ENCODE data around the gene FBXO48.

The FBXO48 gene

GRCh38 chr2:68438455-68439303 lies 28.4 kb downstream of the FBXO48 start:
- DNase-seq (ENCODE audit: low read depth in 1 of 2, low spot score in 1 of 2): no peak

GRCh38 chr2:68436270-68436669 lies 30.8 kb downstream of the FBXO48 start:
- no peak for DNase-seq (ENCODE audit: low read depth in 1 of 2, low spot score in 1 of 2)

- no peak for DNase-seq (ENCODE audit: low read depth in 1 of 2, low spot score in 1 of 2)
Observed at GRCh38 chr2:68435615-68436014, 31.5 kb downstream of the FBXO48 start.

- no peak for DNase-seq (ENCODE audit: low read depth in 1 of 2, low spot score in 1 of 2)
Observed at GRCh38 chr2:68434981-68435380, 32.1 kb downstream of the FBXO48 start.

- DNase-seq (ENCODE audit: low read depth in 1 of 2, low spot score in 1 of 2): no peak
Observed at GRCh38 chr2:68432696-68433658, 34.1 kb downstream of the FBXO48 start.

GRCh38 chr2:68431316-68431972 lies 35.6 kb downstream of the FBXO48 start:
- DNase-seq (ENCODE audit: low read depth in 1 of 2, low spot score in 1 of 2): no peak

- no peak for DNase-seq (ENCODE audit: low read depth in 1 of 2, low spot score in 1 of 2)
Observed at GRCh38 chr2:68429311-68429826, 37.7 kb downstream of the FBXO48 start.

GRCh38 chr2:68428746-68429145 lies 38.3 kb downstream of the FBXO48 start:
- no peak for DNase-seq (ENCODE audit: low read depth in 1 of 2, low spot score in 1 of 2)

- no peak for DNase-seq (ENCODE audit: low read depth in 1 of 2, low spot score in 1 of 2)
Observed at GRCh38 chr2:68428126-68428525, 39.0 kb downstream of the FBXO48 start.

- no peak for DNase-seq (ENCODE audit: low read depth in 1 of 2, low spot score in 1 of 2)
Observed at GRCh38 chr2:68426848-68427579, 40.1 kb downstream of the FBXO48 start.

- DNase-seq (ENCODE audit: low read depth in 1 of 2, low spot score in 1 of 2): no peak
Observed at GRCh38 chr2:68426446-68426845, 40.6 kb downstream of the FBXO48 start.

GRCh38 chr2:68425503-68425902 lies 41.6 kb downstream of the FBXO48 start:
- DNase-seq (ENCODE audit: low read depth in 1 of 2, low spot score in 1 of 2): no peak

- DNase-seq (ENCODE audit: low read depth in 1 of 2, low spot score in 1 of 2): no peak
Observed at GRCh38 chr2:68423966-68424650, 43.0 kb downstream of the FBXO48 start.

- no peak for DNase-seq (ENCODE audit: low read depth in 1 of 2, low spot score in 1 of 2)
Observed at GRCh38 chr2:68420254-68420910, 46.7 kb downstream of the FBXO48 start.

- no peak for DNase-seq (ENCODE audit: low read depth in 1 of 2, low spot score in 1 of 2)
Observed at GRCh38 chr2:68418855-68419254, 48.2 kb downstream of the FBXO48 start.

GRCh38 chr2:68418419-68418818 lies 48.7 kb downstream of the FBXO48 start:
- DNase-seq (ENCODE audit: low read depth in 1 of 2, low spot score in 1 of 2): no peak

GRCh38 chr2:68417926-68418325 lies 49.2 kb downstream of the FBXO48 start:
- no peak for DNase-seq (ENCODE audit: low read depth in 1 of 2, low spot score in 1 of 2)

- DNase-seq (ENCODE audit: low read depth in 1 of 2, low spot score in 1 of 2): no peak
Observed at GRCh38 chr2:68416081-68416675, 50.9 kb downstream of the FBXO48 start.

- DNase-seq (ENCODE audit: low read depth in 1 of 2, low spot score in 1 of 2): no peak
Observed at GRCh38 chr2:68415521-68415920, 51.6 kb downstream of the FBXO48 start.

All from stimulated activated CD4-positive, alpha-beta T cell treated with anti-CD3 and anti-CD28 coated beads, Interleukin-15, amount 100 ng/mL, for 1 hour (primary cell).